ENCODE results near the gene SPHKAP. TPM values are rescaled to one million over a fixed set of nuclear protein-coding genes. Genes with fewer than 3 reads are reported as not detected.

Gene SPHKAP
- polyA plus RNA-seq, 1 of the 3 experiments (the other 2 are of a cell fraction) = not detected

GRCh38 chr2:228015741-228016140 is 165.7 kb downstream of the SPHKAP start:
- H3K4me3 ChIP-seq (ENCODE audit: low read depth in 2 of 2, low read length in 1 of 2) = no peak overlapping the region
- H3K4me1 ChIP-seq (ENCODE audit: control insufficient read depth in 1 of 2, insufficient read depth in 2 of 2, low read depth in 1 of 2, low read length in 1 of 2) = no peaks in the 10 kb centered on the region
- H3K27ac ChIP-seq (ENCODE audit: low read depth in 2 of 2, low read length in 1 of 2) = no peak overlapping the region
- H3K9me2 ChIP-seq = no peaks in the 10 kb centered on the region; the same call in 1 of the 2 replicates
- H3K9ac ChIP-seq = no peak overlapping the region
- CTCF ChIA-PET = no interaction called here
- no peak overlapping the region for H2AFZ ChIP-seq (ENCODE audit: low read depth)
- no peaks in the 10 kb centered on the region for H3K9me3 ChIP-seq
- 19% methylated on average over 1 of the region's 1 CpG for WGBS (ENCODE audit: low lambda C conversion rate)
- TF ChIP-seq, protein P1, sequence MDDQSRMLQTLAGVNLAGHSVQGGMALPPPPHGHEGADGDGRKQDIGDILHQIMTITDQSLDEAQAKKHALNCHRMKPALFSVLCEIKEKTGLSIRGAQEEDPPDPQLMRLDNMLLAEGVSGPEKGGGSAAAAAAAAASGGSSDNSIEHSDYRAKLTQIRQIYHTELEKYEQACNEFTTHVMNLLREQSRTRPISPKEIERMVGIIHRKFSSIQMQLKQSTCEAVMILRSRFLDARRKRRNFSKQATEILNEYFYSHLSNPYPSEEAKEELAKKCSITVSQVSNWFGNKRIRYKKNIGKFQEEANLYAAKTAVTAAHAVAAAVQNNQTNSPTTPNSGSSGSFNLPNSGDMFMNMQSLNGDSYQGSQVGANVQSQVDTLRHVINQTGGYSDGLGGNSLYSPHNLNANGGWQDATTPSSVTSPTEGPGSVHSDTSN (IDR thresholded peaks at IDR 0.05) = no peak
- TF ChIP-seq CHD2 (IDR thresholded peaks at IDR 0.05; ENCODE audit: low read length, partially characterized antibody) (no peak), RAD21 (IDR thresholded peaks at IDR 0.05; ENCODE audit: low read length) (no peak), SIN3A (IDR thresholded peaks at IDR 0.05; ENCODE audit: borderline replicate concordance, low read depth, low read length) (no peak), SMC3 (IDR thresholded peaks at IDR 0.05; ENCODE audit: low read depth, low read length) (no peak), FOXM1 (IDR thresholded peaks at IDR 0.05; ENCODE audit: low read depth) (no peak), GATA2 (CRISPR knock-in tag; IDR thresholded peaks at IDR 0.05) (no peak)
- H3K4me2 ChIP-seq = no peak overlapping the region
- no peaks in the 10 kb centered on the region for H3K36me3 ChIP-seq (replicated peaks in 1 of 2; ENCODE audit: control insufficient read depth in 1 of 2, insufficient read depth in 2 of 2, low read length in 1 of 2)
- no peak for DNase-seq
- no peaks in the 10 kb centered on the region for H3K79me2 ChIP-seq (ENCODE audit: insufficient read depth)
- no peaks in the 10 kb centered on the region for H4K20me1 ChIP-seq (ENCODE audit: insufficient read depth)
- H3F3A ChIP-seq (replicated peaks; ENCODE audit: insufficient read depth) = no peaks in the 10 kb centered on the region
- POLR2A ChIA-PET = no interaction called here
- no peaks in the 10 kb centered on the region for H3K27me3 ChIP-seq (ENCODE audit: insufficient read depth)

- POLR2A ChIA-PET = no interaction called here
- Histone ChIP-seq H3K79me2 (ENCODE audit: insufficient read depth) (no peaks in the 10 kb centered on the region), H3K9me2 (no peaks in the 10 kb centered on the region), H4K20me1 (ENCODE audit: insufficient read depth) (no peaks in the 10 kb centered on the region), H3F3A (replicated peaks; ENCODE audit: insufficient read depth) (no peaks in the 10 kb centered on the region), H3K27ac (ENCODE audit: low read depth in 2 of 2, low read length in 1 of 2) (no peak overlapping the region), H3K4me3 (ENCODE audit: low read depth in 2 of 2, low read length in 1 of 2) (no peak overlapping the region), H2AFZ (ENCODE audit: low read depth) (no peak overlapping the region), H3K27me3 (ENCODE audit: insufficient read depth) (no peaks in the 10 kb centered on the region), H3K9ac (no peak overlapping the region), H3K9me3 (no peaks in the 10 kb centered on the region), H3K36me3 (replicated peaks in 1 of 2; ENCODE audit: control insufficient read depth in 1 of 2, insufficient read depth in 2 of 2, low read length in 1 of 2) (no peaks in the 10 kb centered on the region), H3K4me1 (ENCODE audit: control insufficient read depth in 1 of 2, insufficient read depth in 2 of 2, low read depth in 1 of 2, low read length in 1 of 2) (no peaks in the 10 kb centered on the region), H3K4me2 (no peak overlapping the region)
- DNase-seq = no peak
- CTCF ChIA-PET = no interaction called here
- 3% methylated on average over 3 of the region's 3 CpGs for WGBS (ENCODE audit: low lambda C conversion rate)
- TF ChIP-seq ELF1 (IDR thresholded peaks at IDR 0.05) (no peak), TAF1 (IDR thresholded peaks at IDR 0.05; ENCODE audit: borderline replicate concordance, low read depth, low read length) (no peak), YY1 (IDR thresholded peaks at IDR 0.05; ENCODE audit: low read depth) (no peak), MAX (IDR thresholded peaks at IDR 0.05; ENCODE audit: low read depth) (no peak), GABPA (IDR thresholded peaks at IDR 0.05; ENCODE audit: low read depth) (no peak), NRF1 (IDR thresholded peaks at IDR 0.05; ENCODE audit: low read depth, low read length) (no peak), FOXJ3 (CRISPR knock-in tag; IDR thresholded peaks at IDR 0.05) (no peak), SIN3A (IDR thresholded peaks at IDR 0.05; ENCODE audit: borderline replicate concordance, low read depth, low read length) (no peak), REST (IDR thresholded peaks at IDR 0.05; ENCODE audit: low read depth, low read length) (no peak), POLR2AphosphoS5 (IDR thresholded peaks at IDR 0.05; ENCODE audit: low read depth, low read length) (no peak), RCOR1 (IDR thresholded peaks at IDR 0.05; ENCODE audit: low read length) (no peak), JUND (IDR thresholded peaks at IDR 0.05) (no peak), SMC3 (IDR thresholded peaks at IDR 0.05; ENCODE audit: low read depth, low read length) (no peak), EZH2phosphoT487 (IDR thresholded peaks at IDR 0.05; ENCODE audit: borderline replicate concordance, low read depth) (no peak)
- TF ChIP-seq, protein P2, sequence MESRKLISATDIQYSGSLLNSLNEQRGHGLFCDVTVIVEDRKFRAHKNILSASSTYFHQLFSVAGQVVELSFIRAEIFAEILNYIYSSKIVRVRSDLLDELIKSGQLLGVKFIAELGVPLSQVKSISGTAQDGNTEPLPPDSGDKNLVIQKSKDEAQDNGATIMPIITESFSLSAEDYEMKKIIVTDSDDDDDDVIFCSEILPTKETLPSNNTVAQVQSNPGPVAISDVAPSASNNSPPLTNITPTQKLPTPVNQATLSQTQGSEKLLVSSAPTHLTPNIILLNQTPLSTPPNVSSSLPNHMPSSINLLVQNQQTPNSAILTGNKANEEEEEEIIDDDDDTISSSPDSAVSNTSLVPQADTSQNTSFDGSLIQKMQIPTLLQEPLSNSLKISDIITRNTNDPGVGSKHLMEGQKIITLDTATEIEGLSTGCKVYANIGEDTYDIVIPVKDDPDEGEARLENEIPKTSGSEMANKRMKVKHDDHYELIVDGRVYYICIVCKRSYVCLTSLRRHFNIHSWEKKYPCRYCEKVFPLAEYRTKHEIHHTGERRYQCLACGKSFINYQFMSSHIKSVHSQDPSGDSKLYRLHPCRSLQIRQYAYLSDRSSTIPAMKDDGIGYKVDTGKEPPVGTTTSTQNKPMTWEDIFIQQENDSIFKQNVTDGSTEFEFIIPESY (IDR thresholded peaks at IDR 0.05; ENCODE audit: borderline replicate concordance, low read depth) = no peak
- TF ChIP-seq, protein P3, sequence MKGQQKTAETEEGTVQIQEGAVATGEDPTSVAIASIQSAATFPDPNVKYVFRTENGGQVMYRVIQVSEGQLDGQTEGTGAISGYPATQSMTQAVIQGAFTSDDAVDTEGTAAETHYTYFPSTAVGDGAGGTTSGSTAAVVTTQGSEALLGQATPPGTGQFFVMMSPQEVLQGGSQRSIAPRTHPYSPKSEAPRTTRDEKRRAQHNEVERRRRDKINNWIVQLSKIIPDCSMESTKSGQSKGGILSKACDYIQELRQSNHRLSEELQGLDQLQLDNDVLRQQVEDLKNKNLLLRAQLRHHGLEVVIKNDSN (IDR thresholded peaks at IDR 0.05; ENCODE audit: borderline replicate concordance, low read depth) = no peak
- TF ChIP-seq, protein P1 (IDR thresholded peaks at IDR 0.05) = no peak
These were observed 185.1 kb downstream of the SPHKAP start for GRCh38 chr2:227996366-227996765.
